ELR (cell line): ENCODE measurements around the gene MRPL46.
"Not testable (repeated sequence)": the region's sequence is repeated elsewhere in the genome, so short reads cannot be mapped to it uniquely, and the experiment has no call there.

Experiments used
- DNase-seq: peaks from one replicate; pipeline ENCODE4 v3.0.0-alpha.2; 2015; ENCODE audit warnings: low read depth

Gene MRPL46

GRCh38 chr15:88441076-88441730 is 26.0 kb downstream of the MRPL46 start:
- DNase-seq = no peak

DNA sequence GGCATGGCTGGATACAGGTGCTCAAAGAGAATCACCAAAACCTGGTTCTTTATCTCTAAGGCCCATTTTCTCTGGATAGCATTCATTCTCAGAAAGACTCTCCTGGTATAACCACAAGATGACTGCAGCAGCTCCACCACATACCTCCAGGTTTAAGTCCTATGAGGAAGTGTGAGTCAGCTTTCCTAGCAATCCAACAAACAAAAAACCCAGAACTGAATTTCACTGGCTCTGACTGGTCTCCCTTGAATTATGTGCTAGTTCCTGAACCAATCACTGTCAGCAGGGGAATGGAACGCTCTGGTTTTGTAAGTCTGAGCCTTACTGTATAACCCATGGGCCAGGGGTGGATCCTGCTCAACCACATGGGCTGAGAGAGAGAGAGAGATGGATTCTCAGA is 27.2 kb downstream of the MRPL46 start:
- DNase-seq = peak; percentile 85

DNA sequence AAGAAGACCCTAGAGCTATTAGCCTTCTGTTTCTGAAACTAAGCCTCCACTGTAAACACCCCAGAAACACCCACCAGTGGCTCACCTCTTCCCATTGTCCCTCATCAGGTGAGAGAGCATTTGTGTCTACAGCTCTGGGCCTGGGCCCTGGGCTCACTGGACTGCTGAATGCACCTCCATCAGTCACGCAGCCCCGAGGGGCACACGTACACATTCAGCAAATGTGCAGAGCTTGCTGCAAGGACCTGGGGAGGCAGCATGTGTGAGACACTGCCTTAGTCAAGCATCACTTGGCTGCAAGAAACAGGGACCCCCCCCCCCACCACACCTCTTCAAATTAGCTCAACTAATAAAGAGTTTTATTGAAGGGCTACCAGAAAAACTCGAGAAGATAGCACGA is 29.0 kb downstream of the MRPL46 start:
- no peak for DNase-seq

GRCh38 chr15:88434106-88434505 is 33.1 kb downstream of the MRPL46 start:
- not testable (repeated sequence) for DNase-seq

DNA sequence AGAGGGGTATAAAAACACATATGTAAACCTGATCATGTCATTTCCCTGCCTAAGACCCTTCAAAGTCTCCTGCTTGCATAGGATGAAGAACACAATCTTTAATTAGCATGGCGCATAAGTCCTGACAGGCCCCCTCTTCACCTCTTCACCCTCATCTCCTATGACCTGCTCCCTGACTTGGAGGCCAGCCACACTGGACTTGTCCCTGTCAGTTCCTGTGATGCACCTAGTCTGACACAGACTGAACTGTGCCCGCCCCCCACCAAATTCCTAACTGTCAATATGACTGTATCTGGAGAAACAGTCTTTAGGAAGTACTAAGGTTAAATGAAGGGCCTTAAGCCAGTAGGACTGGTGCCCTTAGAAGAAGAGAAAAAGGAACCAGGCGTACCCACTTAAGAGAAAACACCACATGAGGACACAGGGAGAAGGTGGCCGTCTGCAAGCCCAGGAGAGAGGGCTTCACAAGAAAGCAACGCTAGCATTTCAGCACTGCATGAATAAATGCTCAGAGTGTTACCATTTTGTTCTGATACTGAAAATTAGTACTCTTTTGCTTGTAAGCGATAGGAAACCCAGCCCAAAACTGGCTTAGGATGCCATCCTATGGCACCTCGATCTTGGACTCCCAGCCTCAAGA is 34.0 kb downstream of the MRPL46 start:
- DNase-seq = no peak

DNA sequence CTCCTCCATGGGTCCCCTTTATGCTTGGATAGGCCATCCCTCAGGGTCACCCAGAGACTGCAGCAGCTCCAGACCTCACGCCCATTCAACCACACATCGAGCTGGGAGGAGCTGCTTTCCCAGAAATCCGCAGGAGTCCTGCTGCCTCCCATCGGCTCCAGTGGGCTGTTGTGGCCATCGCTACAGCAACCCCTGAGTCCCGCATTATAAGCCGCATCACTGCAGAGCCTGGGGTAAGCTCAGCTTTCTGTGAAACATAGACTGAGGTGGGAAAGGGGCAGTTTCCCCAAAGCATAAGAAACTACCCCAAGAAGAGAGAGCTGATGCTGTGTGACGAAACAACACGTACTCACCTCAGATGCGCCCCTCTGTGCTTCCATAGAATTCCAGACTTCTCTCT is 35.7 kb downstream of the MRPL46 start:
- no peak for DNase-seq

DNA sequence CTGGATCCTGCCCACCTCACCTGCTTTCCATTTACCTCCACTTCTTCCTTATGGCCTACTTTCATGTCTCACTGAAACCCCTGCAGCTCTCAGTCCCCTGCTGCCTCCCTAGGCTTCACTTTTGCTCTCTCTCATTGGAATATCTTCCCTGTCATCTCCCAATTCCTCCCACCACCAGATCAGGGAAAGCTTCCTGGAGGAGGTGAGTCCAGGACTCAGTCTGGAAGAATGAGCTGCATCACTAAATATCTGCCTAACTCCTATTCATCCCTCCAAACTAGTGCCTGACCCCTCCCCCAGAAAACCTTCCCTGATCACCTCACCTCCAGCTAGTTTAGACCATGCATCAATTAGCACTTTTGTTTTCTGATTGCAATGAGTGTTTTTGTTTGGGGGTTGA is 37.1 kb downstream of the MRPL46 start:
- no peak for DNase-seq

DNA sequence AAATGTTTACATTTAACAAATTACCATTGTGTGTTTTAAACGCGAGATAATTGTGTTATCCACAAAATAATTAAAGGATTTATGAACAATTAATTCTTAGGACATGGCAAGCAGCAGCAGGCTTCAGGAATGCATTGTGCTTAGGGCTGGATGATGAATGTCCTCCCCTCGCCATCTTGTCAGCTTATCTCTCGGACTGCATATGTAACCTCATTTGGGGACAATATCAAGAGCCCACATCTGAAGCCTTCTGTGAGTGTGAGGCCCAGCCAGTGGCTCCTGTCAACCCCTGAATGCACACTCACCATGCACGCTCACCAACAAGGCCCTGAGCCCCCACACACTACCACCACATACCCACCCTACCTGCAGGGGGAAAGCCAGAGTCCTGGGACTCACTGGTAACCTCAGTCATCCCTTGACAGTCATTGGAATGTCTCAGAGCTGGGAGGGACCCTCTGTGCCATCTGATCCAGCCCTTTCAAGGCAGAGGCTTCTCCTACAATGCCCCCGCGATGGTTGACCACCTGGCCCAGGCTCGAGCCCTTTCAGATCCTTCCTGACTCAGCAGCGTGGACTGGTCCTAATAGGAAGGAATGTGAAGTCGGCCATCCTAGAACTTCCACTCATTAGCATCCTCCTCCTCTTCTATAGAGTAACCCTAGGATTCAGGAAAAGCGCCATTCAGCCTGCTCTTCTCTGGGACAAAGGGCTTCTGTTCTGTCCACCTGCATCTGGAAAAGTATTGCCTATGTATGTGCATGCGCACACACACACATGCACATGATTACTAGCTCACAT is 38.2 kb downstream of the MRPL46 start:
- DNase-seq = no peak

DNA sequence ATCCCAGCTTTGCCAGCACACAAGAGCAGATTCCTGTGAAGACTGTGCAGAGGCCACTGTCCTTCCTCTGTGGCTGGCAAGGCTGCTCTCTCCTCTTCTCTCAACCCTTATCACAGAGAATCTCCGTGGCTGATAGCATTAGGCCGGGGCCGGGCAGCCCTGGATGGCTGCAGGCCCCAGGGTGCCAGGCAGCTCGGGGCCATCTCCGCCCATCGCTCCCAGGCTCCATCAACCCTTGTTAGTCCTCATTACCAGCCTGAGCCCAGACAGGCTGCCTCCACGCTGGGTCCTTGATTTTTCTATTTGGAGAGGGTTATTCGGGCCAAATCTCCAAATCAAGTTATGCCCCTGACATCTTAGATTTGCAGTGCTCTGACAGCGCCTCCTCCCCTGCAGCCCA is 39.1 kb downstream of the MRPL46 start:
- no peak for DNase-seq

GRCh38 chr15:88426304-88426703 is 40.9 kb downstream of the MRPL46 start:
- DNase-seq = no peak

DNA sequence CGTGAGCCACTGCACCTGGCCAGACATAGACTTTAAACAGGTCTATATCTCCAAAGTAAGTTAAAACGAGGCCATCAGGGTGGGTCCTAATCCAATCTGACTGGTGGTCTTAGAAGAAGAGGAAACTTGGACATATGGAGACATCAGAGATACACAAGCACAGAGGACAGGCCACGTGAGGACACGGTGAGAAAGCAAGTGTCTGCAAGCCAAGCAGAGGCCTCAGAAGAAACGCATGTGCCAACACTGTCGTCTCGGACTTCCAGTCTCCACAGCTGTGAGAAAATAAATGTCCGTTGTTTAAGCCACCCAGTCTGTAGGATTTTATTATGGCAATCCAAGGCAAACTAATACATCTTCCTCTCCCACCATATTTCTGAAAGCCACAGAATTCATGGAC is 43.9 kb downstream of the MRPL46 start:
- DNase-seq = no peak

GRCh38 chr15:88419830-88420229 is 47.4 kb downstream of the MRPL46 start:
- DNase-seq = peak; percentile 63
